Esophagus muscularis mucosa (tissue), 4 donors: Measurements from ENCODE around the gene PTPN4.

Experiments used
- CTCF ChIP-seq, 3 experiments: fragments of 200-600 bp in 2 of 3; fragments of 450-650 bp in 1 of 3; sonication (generic) in 2 of 3; IDR thresholded peaks; one replicate each; pipeline ENCODE4 v1.5.1; 2017 to 2019; ENCODE audit warnings: antibody characterized with exemption in 3 of 3, mild to moderate bottlenecking in 2 of 3, moderate library complexity in 1 of 3
- EP300 ChIP-seq: sonication (generic); formaldehyde crosslinking; IDR thresholded peaks from one replicate; pipeline ENCODE4 v1.6.1; 2017; ENCODE audit warnings: antibody characterized with exemption
- POLR2A ChIP-seq: fragments of 450-650 bp; IDR thresholded peaks from one replicate; pipeline ENCODE4 v1.6.1; 2017; ENCODE audit warnings: antibody characterized with exemption, moderate library complexity, mild to moderate bottlenecking, low read depth
- POLR2AphosphoS5 ChIP-seq, 2 donors: sonication (generic); formaldehyde crosslinking; IDR thresholded peaks; one replicate each; pipeline ENCODE4 v1.6.1; 2017; ENCODE audit warnings: antibody characterized with exemption in 2 of 2

GRCh38 chr2:119772767-119773166, 13.0 kb downstream of the PTPN4 start:
- TF ChIP-seq CTCF (IDR thresholded peaks at IDR 0.05) (no peak), EP300 (no peak), POLR2A (no peak), POLR2AphosphoS5 (IDR thresholded peaks at IDR 0.05) (no peak)
